Activated CD4-positive, CD25-positive, alpha-beta regulatory T cell (primary cell): ENCODE measurements around the gene SF3B3.
"Not testable (repeated sequence)": the region's sequence is repeated elsewhere in the genome, so short reads cannot be mapped to it uniquely, and the experiment has no call there.

Experiments
- DNase-seq, 4 experiments: peaks; one replicate each; lab custom pipeline; 2025; lab: John Stamatoyannopoulos, UW

SF3B3 gene

GRCh38 chr16:70621864-70622263 is 98.2 kb downstream of the SF3B3 start:
- DNase-seq: not testable (repeated sequence)
